ENCODE measurements around the gene MYCBP.
A peak's percentile ranks its signal among the peaks of the same experiment; 100 is the strongest.

Gene MYCBP

DNA sequence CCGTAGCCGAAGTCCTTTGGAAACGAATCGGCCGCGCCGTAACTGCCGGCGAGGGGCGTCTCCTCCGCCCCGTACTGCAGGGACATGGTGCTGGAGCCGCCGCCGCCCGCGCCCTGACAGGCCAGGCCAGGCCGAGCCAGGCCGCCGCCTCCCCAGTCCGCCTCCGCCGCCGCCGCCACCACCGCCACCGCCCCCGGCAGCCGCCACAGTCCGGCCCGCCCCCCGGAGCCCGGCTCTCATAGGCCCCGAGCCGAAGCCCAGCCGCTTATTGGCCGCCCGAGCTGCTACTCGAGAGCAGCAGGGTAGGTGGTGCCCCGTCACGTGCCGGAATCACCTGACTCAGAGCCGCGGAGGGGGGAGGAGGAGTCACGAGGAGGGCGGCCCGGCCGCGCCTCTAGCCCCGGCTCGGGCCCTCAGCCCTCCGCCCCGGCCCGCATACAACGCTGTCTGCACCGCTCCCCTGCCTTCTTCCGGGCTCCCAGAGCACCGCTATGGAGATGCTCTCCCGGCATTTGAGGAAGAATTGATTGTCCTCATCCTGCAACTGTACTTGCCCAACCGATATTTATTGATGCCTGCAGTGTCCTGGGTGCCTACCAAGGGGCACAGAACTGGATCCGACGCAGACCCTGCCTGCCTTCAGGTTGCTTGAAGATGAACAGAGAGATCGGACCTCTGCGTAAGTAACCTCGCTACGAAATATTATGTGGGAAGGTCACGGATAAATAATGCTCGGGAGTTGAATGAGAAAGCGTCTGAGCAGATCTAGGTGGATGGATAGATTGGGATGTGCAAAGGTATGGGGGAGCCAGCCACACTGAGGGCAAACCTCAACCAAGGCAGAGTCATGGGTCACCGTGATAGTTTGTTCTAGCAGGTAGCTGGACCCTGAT, 13.3 kb downstream of the MYCBP start, which contains the start of gene RRAGC (continued):
- TF ChIP-seq SP3 (tag by site-specific recombination; IDR thresholded peaks at IDR 0.05) (peak; percentile 93), SCRT2 (tag by site-specific recombination; IDR thresholded peaks at IDR 0.05) (no peak), GLI2 (tag by site-specific recombination; IDR thresholded peaks at IDR 0.05; ENCODE audit: borderline replicate concordance, low read depth) (no peak), BCL11B (tag by site-specific recombination; IDR thresholded peaks at IDR 0.05; ENCODE audit: low read depth) (no peak), ZNF571 (tag by site-specific recombination; IDR thresholded peaks at IDR 0.05) (no peak), ZNF184 (tag by site-specific recombination; IDR thresholded peaks at IDR 0.05) (no peak), ZNF555 (tag by site-specific recombination; conservative IDR thresholded peaks at IDR 0.05) (no peak), GLIS1 (tag by site-specific recombination; IDR thresholded peaks at IDR 0.05) (peak; percentile 71; the same call in 1 of the 2 replicates)
- TF ChIP-seq, protein P1, sequence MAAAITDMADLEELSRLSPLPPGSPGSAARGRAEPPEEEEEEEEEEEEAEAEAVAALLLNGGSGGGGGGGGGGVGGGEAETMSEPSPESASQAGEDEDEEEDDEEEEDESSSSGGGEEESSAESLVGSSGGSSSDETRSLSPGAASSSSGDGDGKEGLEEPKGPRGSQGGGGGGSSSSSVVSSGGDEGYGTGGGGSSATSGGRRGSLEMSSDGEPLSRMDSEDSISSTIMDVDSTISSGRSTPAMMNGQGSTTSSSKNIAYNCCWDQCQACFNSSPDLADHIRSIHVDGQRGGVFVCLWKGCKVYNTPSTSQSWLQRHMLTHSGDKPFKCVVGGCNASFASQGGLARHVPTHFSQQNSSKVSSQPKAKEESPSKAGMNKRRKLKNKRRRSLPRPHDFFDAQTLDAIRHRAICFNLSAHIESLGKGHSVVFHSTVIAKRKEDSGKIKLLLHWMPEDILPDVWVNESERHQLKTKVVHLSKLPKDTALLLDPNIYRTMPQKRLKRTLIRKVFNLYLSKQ (tag by site-specific recombination; IDR thresholded peaks at IDR 0.05; ENCODE audit: borderline replicate concordance): no peak
- TF ChIP-seq, protein P2, sequence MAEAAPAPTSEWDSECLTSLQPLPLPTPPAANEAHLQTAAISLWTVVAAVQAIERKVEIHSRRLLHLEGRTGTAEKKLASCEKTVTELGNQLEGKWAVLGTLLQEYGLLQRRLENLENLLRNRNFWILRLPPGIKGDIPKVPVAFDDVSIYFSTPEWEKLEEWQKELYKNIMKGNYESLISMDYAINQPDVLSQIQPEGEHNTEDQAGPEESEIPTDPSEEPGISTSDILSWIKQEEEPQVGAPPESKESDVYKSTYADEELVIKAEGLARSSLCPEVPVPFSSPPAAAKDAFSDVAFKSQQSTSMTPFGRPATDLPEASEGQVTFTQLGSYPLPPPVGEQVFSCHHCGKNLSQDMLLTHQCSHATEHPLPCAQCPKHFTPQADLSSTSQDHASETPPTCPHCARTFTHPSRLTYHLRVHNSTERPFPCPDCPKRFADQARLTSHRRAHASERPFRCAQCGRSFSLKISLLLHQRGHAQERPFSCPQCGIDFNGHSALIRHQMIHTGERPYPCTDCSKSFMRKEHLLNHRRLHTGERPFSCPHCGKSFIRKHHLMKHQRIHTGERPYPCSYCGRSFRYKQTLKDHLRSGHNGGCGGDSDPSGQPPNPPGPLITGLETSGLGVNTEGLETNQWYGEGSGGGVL (tag by site-specific recombination; IDR thresholded peaks at IDR 0.05): peak; percentile 75

DNA sequence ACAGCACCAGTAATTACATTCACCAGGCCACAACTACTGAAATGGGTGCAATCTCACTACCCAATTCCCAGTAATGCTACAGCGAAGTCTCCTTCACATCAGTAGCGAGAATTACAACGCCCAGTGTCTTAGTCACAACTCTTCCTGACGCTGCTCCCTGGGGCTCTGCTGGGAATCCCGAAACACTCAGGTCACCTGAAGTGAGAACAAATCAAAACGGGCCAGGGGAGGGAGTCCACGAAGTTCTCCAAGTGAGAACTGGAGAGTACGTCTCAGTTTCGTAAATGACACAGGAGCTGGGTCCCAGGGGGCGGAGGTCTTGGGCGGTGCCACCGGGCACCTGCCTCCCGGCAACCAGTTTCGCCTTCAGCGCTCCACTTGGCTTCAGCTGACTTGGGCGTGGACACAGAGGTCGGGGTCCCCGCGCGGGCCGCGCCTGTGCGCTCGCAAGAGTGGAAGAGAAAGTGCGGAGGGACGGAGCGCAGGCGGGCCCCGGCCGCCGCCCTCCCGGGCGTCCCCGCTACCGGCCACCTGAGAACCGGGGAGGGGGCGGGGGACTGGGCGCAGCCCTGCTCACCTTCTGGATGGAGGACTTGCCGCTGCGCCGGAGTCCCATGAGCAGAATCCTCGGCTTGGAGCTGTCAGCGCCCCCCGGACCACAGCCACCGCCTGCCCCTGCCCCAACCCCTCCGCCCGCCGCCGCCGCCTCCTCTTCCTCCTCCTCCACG, 14.2 kb downstream of the MYCBP start:
- Histone ChIP-seq H3K4me1 (ENCODE audit: control insufficient read depth, insufficient read depth, low read length) (0 out of 2 replicates have a peak, but pooled peaks cover 2% of the 10 kb centered on the region), H3K9me3 (ENCODE audit: control insufficient read depth, insufficient read depth, low read depth, low read length) (no peaks in the 10 kb centered on the region), H3K4me3 (ENCODE audit: low read depth, low read length) (peak overlapping the region; percentile 77), H3K27ac (ENCODE audit: extremely low read depth, low read depth, low read length) (peak overlapping the region; percentile 42), H3K36me3 (ENCODE audit: control insufficient read depth in 2 of 2, insufficient read depth in 1 of 2, low read length in 2 of 2) (peaks cover 14 to 48% of the 10 kb centered on the region in 2 experiments; a peak in 2 of 3 replicates)
- ChIA-PET POLR2A (interaction anchor here (0.6 to 1.3 kb wide), 5 partner anchors 8 to 247 kb away, joined by 3 to 7 read pairs (median 4); partner anchors contain the start of gene NDUFS5), CTCF (interaction anchor here (0.7 kb wide), 1 partner anchor 869 kb away, joined by 3 read pairs; the partner anchor contains the start of gene SF3A3)
- TF ChIP-seq SETDB1 (IDR thresholded peaks at IDR 0.05; ENCODE audit: insufficient read length, low read length) (no peak), ZBTB48 (tag by site-specific recombination; IDR thresholded peaks at IDR 0.05) (0 out of 2 replicates have a peak, but pooled peaks have one; percentile 30), ZNF266 (tag by site-specific recombination; IDR thresholded peaks at IDR 0.05; ENCODE audit: low read depth) (no peak), KLF1 (tag by site-specific recombination; IDR thresholded peaks at IDR 0.05) (peak; percentile 97), TCF7L2 (IDR thresholded peaks at IDR 0.05; ENCODE audit: borderline replicate concordance, low read depth, low read length) (no peak), ZNF660 (tag by site-specific recombination; IDR thresholded peaks at IDR 0.05) (peak; percentile 46; the same call in 1 of the 2 replicates), ZBTB7A (tag by site-specific recombination; IDR thresholded peaks at IDR 0.05; ENCODE audit: low read depth) (0 out of 2 replicates have a peak, but pooled peaks have one; percentile 56), ZNF560 (tag by site-specific recombination; IDR thresholded peaks at IDR 0.05; ENCODE audit: borderline replicate concordance) (no peak), ZNF433 (tag by site-specific recombination; IDR thresholded peaks at IDR 0.05; ENCODE audit: low read depth) (no peak), PRDM1 (tag by site-specific recombination; IDR thresholded peaks at IDR 0.05) (peak; percentile 57), ZNF112 (tag by site-specific recombination; IDR thresholded peaks at IDR 0.05) (no peak), ZNF837 (tag by site-specific recombination; IDR thresholded peaks at IDR 0.05) (no peak)
- TF ChIP-seq, protein P3, sequence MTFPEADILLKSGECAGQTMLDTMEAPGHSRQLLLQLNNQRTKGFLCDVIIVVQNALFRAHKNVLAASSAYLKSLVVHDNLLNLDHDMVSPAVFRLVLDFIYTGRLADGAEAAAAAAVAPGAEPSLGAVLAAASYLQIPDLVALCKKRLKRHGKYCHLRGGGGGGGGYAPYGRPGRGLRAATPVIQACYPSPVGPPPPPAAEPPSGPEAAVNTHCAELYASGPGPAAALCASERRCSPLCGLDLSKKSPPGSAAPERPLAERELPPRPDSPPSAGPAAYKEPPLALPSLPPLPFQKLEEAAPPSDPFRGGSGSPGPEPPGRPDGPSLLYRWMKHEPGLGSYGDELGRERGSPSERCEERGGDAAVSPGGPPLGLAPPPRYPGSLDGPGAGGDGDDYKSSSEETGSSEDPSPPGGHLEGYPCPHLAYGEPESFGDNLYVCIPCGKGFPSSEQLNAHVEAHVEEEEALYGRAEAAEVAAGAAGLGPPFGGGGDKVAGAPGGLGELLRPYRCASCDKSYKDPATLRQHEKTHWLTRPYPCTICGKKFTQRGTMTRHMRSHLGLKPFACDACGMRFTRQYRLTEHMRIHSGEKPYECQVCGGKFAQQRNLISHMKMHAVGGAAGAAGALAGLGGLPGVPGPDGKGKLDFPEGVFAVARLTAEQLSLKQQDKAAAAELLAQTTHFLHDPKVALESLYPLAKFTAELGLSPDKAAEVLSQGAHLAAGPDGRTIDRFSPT (tag by site-specific recombination; IDR thresholded peaks at IDR 0.05): peak; percentile 88
- TF ChIP-seq, protein P4, sequence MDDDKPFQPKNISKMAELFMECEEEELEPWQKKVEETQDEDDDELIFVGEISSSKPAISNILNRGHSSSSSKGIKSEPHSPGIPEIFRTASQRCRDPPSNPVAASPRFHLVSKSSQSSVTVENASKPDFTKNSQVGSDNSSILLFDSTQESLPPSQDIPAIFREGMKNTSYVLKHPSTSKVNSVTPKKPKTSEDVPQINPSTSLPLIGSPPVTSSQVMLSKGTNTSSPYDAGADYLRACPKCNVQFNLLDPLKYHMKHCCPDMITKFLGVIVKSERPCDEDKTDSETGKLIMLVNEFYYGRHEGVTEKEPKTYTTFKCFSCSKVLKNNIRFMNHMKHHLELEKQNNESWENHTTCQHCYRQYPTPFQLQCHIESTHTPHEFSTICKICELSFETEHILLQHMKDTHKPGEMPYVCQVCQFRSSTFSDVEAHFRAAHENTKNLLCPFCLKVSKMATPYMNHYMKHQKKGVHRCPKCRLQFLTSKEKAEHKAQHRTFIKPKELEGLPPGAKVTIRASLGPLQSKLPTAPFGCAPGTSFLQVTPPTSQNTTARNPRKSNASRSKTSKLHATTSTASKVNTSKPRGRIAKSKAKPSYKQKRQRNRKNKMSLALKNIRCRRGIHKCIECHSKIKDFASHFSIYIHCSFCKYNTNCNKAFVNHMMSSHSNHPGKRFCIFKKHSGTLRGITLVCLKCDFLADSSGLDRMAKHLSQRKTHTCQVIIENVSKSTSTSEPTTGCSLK (tag by site-specific recombination; IDR thresholded peaks at IDR 0.05): no peak
- TF ChIP-seq, protein P5, sequence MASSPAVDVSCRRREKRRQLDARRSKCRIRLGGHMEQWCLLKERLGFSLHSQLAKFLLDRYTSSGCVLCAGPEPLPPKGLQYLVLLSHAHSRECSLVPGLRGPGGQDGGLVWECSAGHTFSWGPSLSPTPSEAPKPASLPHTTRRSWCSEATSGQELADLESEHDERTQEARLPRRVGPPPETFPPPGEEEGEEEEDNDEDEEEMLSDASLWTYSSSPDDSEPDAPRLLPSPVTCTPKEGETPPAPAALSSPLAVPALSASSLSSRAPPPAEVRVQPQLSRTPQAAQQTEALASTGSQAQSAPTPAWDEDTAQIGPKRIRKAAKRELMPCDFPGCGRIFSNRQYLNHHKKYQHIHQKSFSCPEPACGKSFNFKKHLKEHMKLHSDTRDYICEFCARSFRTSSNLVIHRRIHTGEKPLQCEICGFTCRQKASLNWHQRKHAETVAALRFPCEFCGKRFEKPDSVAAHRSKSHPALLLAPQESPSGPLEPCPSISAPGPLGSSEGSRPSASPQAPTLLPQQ (tag by site-specific recombination; IDR thresholded peaks at IDR 0.05): no peak; the same call in 1 of the 2 replicates
